WTC11 (cell line): ENCODE results near the gene COL4A1. TPM values are rescaled to one million over a fixed set of nuclear protein-coding genes. Genes with fewer than 3 reads are reported as not detected.

Experiments used
- ATAC-seq: fragments of 200-7000 bp; cut with Tn5 transposase; 2 replicates; pipeline ENCODE4 v1.10.0; 2021; ENCODE audit warnings: mild to moderate bottlenecking, moderate library complexity
- CTCF ChIA-PET: fragments of 300-600 bp; sonication (Branson Sonifier 250); formaldehyde crosslinking; loops from one replicate; lab custom pipeline; 2021; ENCODE audit warnings: antibody characterized with exemption; lab: Charles Lee
- POLR2A ChIA-PET: fragments of 350-600 bp; sonication (Branson Sonifier 250); formaldehyde crosslinking; loops from one replicate; lab custom pipeline; 2021; ENCODE audit warnings: antibody characterized with exemption; lab: Charles Lee
- DNase-seq: peaks from one replicate; pipeline ENCODE4 v3.0.0; 2021; ENCODE audit warnings: low spot score
- H3K27ac Mint-ChIP-seq: 2 replicates; pipeline ENCODE4 v1.8.0; 2021; ENCODE audit warnings: mixed read lengths
- H3K27me3 Mint-ChIP-seq: 2 replicates; pipeline ENCODE4 v1.8.0; 2021; ENCODE audit warnings: low read depth, mild to moderate bottlenecking, moderate library complexity, mixed read lengths
- H3K36me3 Mint-ChIP-seq: 2 replicates; pipeline ENCODE4 v1.8.0; 2021; ENCODE audit warnings: mixed read lengths
- H3K4me1 Mint-ChIP-seq: 2 replicates; pipeline ENCODE4 v1.8.0; 2022; ENCODE audit warnings: mixed read lengths
- H3K4me3 Mint-ChIP-seq: 2 replicates; pipeline ENCODE4 v1.8.0; 2021; ENCODE audit warnings: mild to moderate bottlenecking, moderate library complexity, mixed read lengths
- H3K9me3 Mint-ChIP-seq: 2 replicates; pipeline ENCODE4 v1.8.0; 2021; ENCODE audit warnings: mixed read lengths
- ATF2 ChIP-seq: sonication (generic); formaldehyde crosslinking; IDR thresholded peaks from 2 replicates; pipeline ENCODE4 v1.8.1; 2022; ENCODE audit warnings: low read depth, missing genetic modification reagents, borderline replicate concordance
- ATF3 ChIP-seq: sonication (generic); formaldehyde crosslinking; conservative IDR thresholded peaks from 2 replicates; pipeline ENCODE4 v1.8.1; 2022; ENCODE audit warnings: mild to moderate bottlenecking, missing genetic modification reagents
- CTCF ChIP-seq: fragments of 200-600 bp; IDR thresholded peaks from 2 replicates; pipeline ENCODE4 v1.8.0; 2022; ENCODE audit warnings: antibody characterized with exemption
- E2F4 ChIP-seq: sonication (generic); formaldehyde crosslinking; IDR thresholded peaks from 2 replicates; pipeline ENCODE4 v1.8.1; 2022; ENCODE audit warnings: low read depth, mild to moderate bottlenecking, moderate library complexity, missing genetic modification reagents, borderline replicate concordance
- ELF4 ChIP-seq: sonication (generic); formaldehyde crosslinking; IDR thresholded peaks from 2 replicates; pipeline ENCODE4 v1.8.1; 2022; ENCODE audit warnings: low read depth, mild to moderate bottlenecking, moderate library complexity, missing genetic modification reagents
- FOXK1 ChIP-seq: sonication (generic); formaldehyde crosslinking; IDR thresholded peaks from 2 replicates; pipeline ENCODE4 v1.8.0; 2022; ENCODE audit warnings: mild to moderate bottlenecking, moderate library complexity, missing genetic modification reagents
- FOXP1 ChIP-seq: sonication (generic); formaldehyde crosslinking; IDR thresholded peaks from 2 replicates; pipeline ENCODE4 v1.8.0; 2022; ENCODE audit warnings: missing genetic modification reagents, mild to moderate bottlenecking, moderate library complexity, borderline replicate concordance
- GABPB1 ChIP-seq: sonication (generic); formaldehyde crosslinking; IDR thresholded peaks from 2 replicates; pipeline ENCODE4 v1.8.1; 2023; ENCODE audit warnings: mild to moderate bottlenecking, missing genetic modification reagents
- GTF2I ChIP-seq: fragments of 250-450 bp; sonication (Bioruptor Pico); conservative IDR thresholded peaks from 2 replicates; pipeline ENCODE4 v1.4.0; 2021; ENCODE audit warnings: mild to moderate bottlenecking
- JUN ChIP-seq: sonication (generic); formaldehyde crosslinking; IDR thresholded peaks from 2 replicates; pipeline ENCODE4 v1.8.0; 2023; ENCODE audit warnings: mild to moderate bottlenecking, missing genetic modification reagents
- MLX ChIP-seq: sonication (generic); formaldehyde crosslinking; IDR thresholded peaks from 2 replicates; pipeline ENCODE4 v1.8.1; 2023; ENCODE audit warnings: mild to moderate bottlenecking, missing genetic modification reagents, moderate library complexity
- NFE2L1 ChIP-seq: sonication (generic); formaldehyde crosslinking; IDR thresholded peaks from 2 replicates; pipeline ENCODE4 v1.8.1; 2023; ENCODE audit warnings: missing genetic modification reagents
- PREB ChIP-seq: sonication (generic); formaldehyde crosslinking; IDR thresholded peaks from 2 replicates; pipeline ENCODE4 v1.8.1; 2022; ENCODE audit warnings: mild to moderate bottlenecking, missing genetic modification reagents, moderate library complexity, borderline replicate concordance
- TCF7 ChIP-seq: sonication (generic); formaldehyde crosslinking; IDR thresholded peaks from 2 replicates; pipeline ENCODE4 v1.8.0; 2022; ENCODE audit warnings: mild to moderate bottlenecking, low read depth, missing genetic modification reagents, moderate library complexity
- TEAD1 ChIP-seq: sonication (generic); formaldehyde crosslinking; IDR thresholded peaks from 2 replicates; pipeline ENCODE4 v1.8.0; 2022; ENCODE audit warnings: mild to moderate bottlenecking, missing genetic modification reagents
- USF2 ChIP-seq: sonication (generic); formaldehyde crosslinking; IDR thresholded peaks from 2 replicates; pipeline ENCODE4 v1.8.1; 2023; ENCODE audit warnings: mild to moderate bottlenecking, missing genetic modification reagents, moderate library complexity
- ZNF121 ChIP-seq: sonication (generic); formaldehyde crosslinking; IDR thresholded peaks from 2 replicates; pipeline ENCODE4 v1.8.0; 2023; ENCODE audit warnings: missing genetic modification reagents
- ZNF219 ChIP-seq: sonication (generic); formaldehyde crosslinking; IDR thresholded peaks from 2 replicates; pipeline ENCODE4 v1.8.0; 2023; ENCODE audit warnings: missing genetic modification reagents, mild to moderate bottlenecking, borderline replicate concordance
- ZNF396 ChIP-seq: fragments of 250-450 bp; sonication (Bioruptor Pico); IDR thresholded peaks from 2 replicates; pipeline ENCODE4 v1.8.0; 2021; ENCODE audit warnings: mild to moderate bottlenecking, moderate library complexity, borderline replicate concordance
- ZNF416 ChIP-seq: fragments of 250-450 bp; sonication (Bioruptor Pico); IDR thresholded peaks from 2 replicates; pipeline ENCODE4 v1.9.0; 2021; ENCODE audit warnings: mild to moderate bottlenecking, inconsistent platforms
- ZNF423 ChIP-seq: fragments of 250-450 bp; sonication (Bioruptor Pico); IDR thresholded peaks from 2 replicates; pipeline ENCODE4 v2.1.2; 2022; ENCODE audit warnings: mild to moderate bottlenecking, moderate library complexity
- ZNF671 ChIP-seq: fragments of 250-450 bp; sonication (Bioruptor Pico); IDR thresholded peaks from 2 replicates; pipeline ENCODE4 v1.8.0; 2021; ENCODE audit warnings: mild to moderate bottlenecking
- total RNA-seq: library from RNA; stranded (reverse); gene quantifications from 3 replicates; pipeline ENCODE4 v1.2.3, GENCODE V29; 2021

The COL4A1 gene
- total RNA-seq, 1 experiment from 2014 or later: 89.6 TPM

- TF ChIP-seq ATF3 (CRISPR knock-in tag) (no peak), CTCF (no peak), FOXK1 (CRISPR knock-in tag) (no peak), ATF2 (CRISPR knock-in tag) (no peak), USF2 (CRISPR knock-in tag) (no peak), JUN (CRISPR knock-in tag) (no peak), PREB (CRISPR knock-in tag) (no peak), ZNF671 (CRISPR knock-in tag) (no peak), ZNF423 (CRISPR knock-in tag) (no peak), TCF7 (CRISPR knock-in tag) (no peak), E2F4 (CRISPR knock-in tag) (no peak), ZNF121 (no peak)
- TF ChIP-seq, all 79 proteins: peak for 0
Measured at GRCh38 chr13:110330491-110331011, 23.6 kb upstream of the COL4A1 start (continued).

GRCh38 chr13:110329798-110330461, 23.0 kb upstream of the COL4A1 start:
- H3K27me3 Mint-ChIP-seq: no peaks in the 10 kb centered on the region
- H3K9me3 Mint-ChIP-seq: no peaks in the 10 kb centered on the region
- ChIA-PET POLR2A (interaction anchor here (1.1 kb wide), 1 partner anchor 21 kb away, joined by 5 read pairs; no protein-coding TSS in a partner anchor), CTCF (interaction anchor here (2.2 kb wide), 1 partner anchor 23 kb away, joined by 13 read pairs; no protein-coding TSS in a partner anchor)
- TF ChIP-seq FOXP1 (CRISPR knock-in tag) (no peak), NFE2L1 (no peak), PREB (CRISPR knock-in tag) (no peak), MLX (CRISPR knock-in tag) (no peak), ZNF396 (CRISPR knock-in tag) (no peak), GTF2I (CRISPR knock-in tag) (no peak), GABPB1 (CRISPR knock-in tag) (no peak), TEAD1 (CRISPR knock-in tag) (no peak), ZNF219 (CRISPR knock-in tag) (no peak), ELF4 (CRISPR knock-in tag) (no peak), CTCF (no peak), ZNF416 (no peak)
- 0 out of 2 replicates have a peak, but pooled peaks cover under 1% of the 10 kb centered on the region for H3K36me3 Mint-ChIP-seq
- no peak for ATAC-seq
- peaks cover 64% of the 10 kb centered on the region for H3K4me1 Mint-ChIP-seq
- DNase-seq: no peak
- peak overlapping the region; percentile 62 for H3K27ac Mint-ChIP-seq
- H3K4me3 Mint-ChIP-seq: no peak overlapping the region
